H9 (cell line): ENCODE measurements around the gene GAS5. TPM values are rescaled to one million over a fixed set of nuclear protein-coding genes. Genes with fewer than 3 reads are reported as not detected.

Source experiments
- DNase-seq: peaks from one replicate; pipeline ENCODE4 v3.0.0-alpha.2; 2017
- H2AFZ ChIP-seq: one replicate; pipeline ENCODE4 v1.6.1; 2013; ENCODE audit warnings: mild to moderate bottlenecking, low read length, control low read depth, moderate library complexity
- H2AK5ac ChIP-seq: 2 replicates; pipeline ENCODE4 v1.6.1; 2013; ENCODE audit warnings: low read length, control low read depth, mixed read lengths; ENCODE audit not compliant: insufficient read length
- H2BK120ac ChIP-seq: one replicate; pipeline ENCODE4 v1.6.1; 2013; ENCODE audit warnings: low read depth, mild to moderate bottlenecking, low read length, control low read depth, inconsistent platforms; ENCODE audit not compliant: poor library complexity, severe bottlenecking
- H2BK12ac ChIP-seq: 2 replicates; pipeline ENCODE4 v1.6.1; 2013; ENCODE audit warnings: low read length, control low read depth, mixed read lengths, low read depth; ENCODE audit not compliant: insufficient read length
- H2BK15ac ChIP-seq: 2 replicates; pipeline ENCODE4 v1.6.1; 2013; ENCODE audit warnings: low read depth, low read length, control low read depth
- H2BK20ac ChIP-seq: one replicate; pipeline ENCODE4 v1.6.1; 2013; ENCODE audit warnings: low read depth, mild to moderate bottlenecking, low read length, control low read depth, inconsistent platforms; ENCODE audit not compliant: poor library complexity, severe bottlenecking
- H2BK5ac ChIP-seq: 2 replicates; pipeline ENCODE4 v1.6.1; 2013; ENCODE audit warnings: low read length, control low read depth, mixed read lengths; ENCODE audit not compliant: insufficient read length
- H3K14ac ChIP-seq: 2 replicates; pipeline ENCODE4 v1.6.1; 2013; ENCODE audit warnings: low read length, control low read depth; ENCODE audit not compliant: insufficient read depth
- H3K18ac ChIP-seq: 2 replicates; pipeline ENCODE4 v1.6.1; 2013; ENCODE audit warnings: low read depth, mild to moderate bottlenecking, mixed read lengths, low read length, control low read depth; ENCODE audit not compliant: insufficient read length
- H3K23ac ChIP-seq: 2 replicates; pipeline ENCODE4 v1.6.1; 2013; ENCODE audit warnings: low read length, control low read depth, mixed read lengths, low read depth; ENCODE audit not compliant: insufficient read length
- H3K23me2 ChIP-seq: 2 replicates; pipeline ENCODE4 v1.6.1; 2013; ENCODE audit warnings: low read depth, mild to moderate bottlenecking, mixed read lengths, low read length, control low read depth; ENCODE audit not compliant: insufficient read length, poor library complexity, severe bottlenecking
- H3K27ac ChIP-seq: 2 replicates; pipeline ENCODE4 v1.5.1; 2013; ENCODE audit warnings: low read length, control low read depth, mixed read lengths, low read depth; ENCODE audit not compliant: insufficient read length
- H3K27me3 ChIP-seq: 2 replicates; pipeline ENCODE4 v1.6.1; 2013; ENCODE audit warnings: low read length, control low read depth, inconsistent platforms; ENCODE audit not compliant: insufficient read depth
- H3K4ac ChIP-seq: 2 replicates; pipeline ENCODE4 v1.6.1; 2013; ENCODE audit warnings: low read depth, mild to moderate bottlenecking, control low read depth, inconsistent platforms, low read length, moderate library complexity
- H3K4me1 ChIP-seq: 2 replicates; pipeline ENCODE4 v1.6.1; 2013; ENCODE audit warnings: low read length, control low read depth, inconsistent platforms; ENCODE audit not compliant: insufficient read depth
- H3K4me2 ChIP-seq: 2 replicates; pipeline ENCODE4 v1.6.1; 2013; ENCODE audit warnings: low read length, control low read depth, mixed read lengths; ENCODE audit not compliant: insufficient read length, insufficient read depth
- H3K56ac ChIP-seq: 2 replicates; pipeline ENCODE4 v1.6.1; 2013; ENCODE audit warnings: low read depth, mild to moderate bottlenecking, mixed read lengths, low read length, control low read depth; ENCODE audit not compliant: insufficient read length
- H3K79me1 ChIP-seq: 2 replicates; pipeline ENCODE4 v1.6.1; 2013; ENCODE audit warnings: low read depth, mild to moderate bottlenecking, moderate library complexity, low read length, control low read depth, inconsistent platforms; ENCODE audit not compliant: insufficient read depth, poor library complexity, severe bottlenecking
- H3K79me2 ChIP-seq: 2 replicates; pipeline ENCODE4 v1.6.1; 2013; ENCODE audit warnings: low read length, control low read depth, inconsistent platforms; ENCODE audit not compliant: insufficient read depth
- H3K9ac ChIP-seq: 2 replicates; pipeline ENCODE4 v1.6.1; 2013; ENCODE audit warnings: low read length, control low read depth, mixed read lengths; ENCODE audit not compliant: insufficient read length; ENCODE audit errors: extremely low read depth
- H3K9me3 ChIP-seq: one replicate; pipeline ENCODE4 v1.6.1; 2013; ENCODE audit warnings: low read depth, low read length, inconsistent platforms; ENCODE audit not compliant: control insufficient read depth
- H3T11ph ChIP-seq: one replicate; pipeline ENCODE4 v1.6.1; 2013; ENCODE audit warnings: mild to moderate bottlenecking, low read length, control low read depth, inconsistent platforms
- H4K20me1 ChIP-seq: one replicate; pipeline ENCODE4 v1.6.1; 2013; ENCODE audit not compliant: control insufficient read depth, insufficient read length, insufficient read depth
- H4K5ac ChIP-seq: 2 replicates; pipeline ENCODE4 v1.6.1; 2013; ENCODE audit warnings: low read depth, mild to moderate bottlenecking, mixed read lengths, low read length, control low read depth; ENCODE audit not compliant: insufficient read length
- H4K8ac ChIP-seq: replicated peaks from 2 replicates; pipeline ENCODE4 v1.6.1; 2013; ENCODE audit warnings: low read length, control low read depth, mixed read lengths, low read depth; ENCODE audit not compliant: insufficient read length
- H4K91ac ChIP-seq: 2 replicates; pipeline ENCODE4 v1.6.1; 2013; ENCODE audit warnings: low read depth, mild to moderate bottlenecking, moderate library complexity, mixed read lengths, low read length, control low read depth; ENCODE audit not compliant: insufficient read length
- H3K27ac Mint-ChIP-seq, 3 experiments: 2 replicates in 2 of 3; 3 replicates in 1 of 3; pipeline ENCODE4 v1.8.0; 2020 to 2021; ENCODE audit warnings: mixed read lengths in 3 of 3, mild to moderate bottlenecking in 1 of 3, moderate library complexity in 1 of 3
- H3K27me3 Mint-ChIP-seq: 2 replicates; pipeline ENCODE4 v1.8.0; 2021; ENCODE audit warnings: low read depth, mild to moderate bottlenecking, moderate library complexity, mixed read lengths
- H3K36me3 Mint-ChIP-seq, 3 experiments: 2 replicates in 2 of 3; 3 replicates in 1 of 3; pipeline ENCODE4 v1.8.0; 2020 to 2021; ENCODE audit warnings: low read depth in 3 of 3, mixed read lengths in 3 of 3; ENCODE audit not compliant: insufficient read depth in 1 of 3
- H3K4me1 Mint-ChIP-seq, 2 experiments: 2 replicates each; pipeline ENCODE4 v1.8.0; 2020; ENCODE audit warnings: mixed read lengths in 2 of 2
- H3K4me3 Mint-ChIP-seq, 2 experiments: 2 replicates in 1 of 2; 3 replicates in 1 of 2; pipeline ENCODE4 v1.8.0; 2020 to 2021; ENCODE audit warnings: mild to moderate bottlenecking in 2 of 2, mixed read lengths in 2 of 2, moderate library complexity in 1 of 2
- H3K9me3 Mint-ChIP-seq, 2 experiments: 2 replicates in 1 of 2; 3 replicates in 1 of 2; pipeline ENCODE4 v1.8.0; 2020; ENCODE audit warnings: mild to moderate bottlenecking in 2 of 2, mixed read lengths in 2 of 2, moderate library complexity in 1 of 2
- WGBS: extraction: QIAGEN DNeasy Blood & Tissue Kit; methylation state at CpG from one replicate; pipeline ENCODE4 v1.1.7; 2013; ENCODE audit warnings: missing lambda C conversion rate, low lambda C conversion rate, mixed read lengths; ENCODE audit not compliant: insufficient read length; ENCODE audit errors: extremely low coverage; 5-methylcytosine and 5-hydroxymethylcytosine counted together
- total RNA-seq: library from RNA; stranded (reverse); gene quantifications from 2 replicates; pipeline ENCODE4 v1.2.1, GENCODE V29; 2021
- TF ChIP-seq, protein P1 (sequence below): fragments of 200-600 bp; sonication (generic); conservative IDR thresholded peaks from 3 replicates; pipeline ENCODE4 v1.8.0; 2021; ENCODE audit warnings: antibody characterized with exemption, mild to moderate bottlenecking

Gene GAS5
- total RNA-seq, 1 experiment from 2014 or later, result 690 TPM

DNA sequence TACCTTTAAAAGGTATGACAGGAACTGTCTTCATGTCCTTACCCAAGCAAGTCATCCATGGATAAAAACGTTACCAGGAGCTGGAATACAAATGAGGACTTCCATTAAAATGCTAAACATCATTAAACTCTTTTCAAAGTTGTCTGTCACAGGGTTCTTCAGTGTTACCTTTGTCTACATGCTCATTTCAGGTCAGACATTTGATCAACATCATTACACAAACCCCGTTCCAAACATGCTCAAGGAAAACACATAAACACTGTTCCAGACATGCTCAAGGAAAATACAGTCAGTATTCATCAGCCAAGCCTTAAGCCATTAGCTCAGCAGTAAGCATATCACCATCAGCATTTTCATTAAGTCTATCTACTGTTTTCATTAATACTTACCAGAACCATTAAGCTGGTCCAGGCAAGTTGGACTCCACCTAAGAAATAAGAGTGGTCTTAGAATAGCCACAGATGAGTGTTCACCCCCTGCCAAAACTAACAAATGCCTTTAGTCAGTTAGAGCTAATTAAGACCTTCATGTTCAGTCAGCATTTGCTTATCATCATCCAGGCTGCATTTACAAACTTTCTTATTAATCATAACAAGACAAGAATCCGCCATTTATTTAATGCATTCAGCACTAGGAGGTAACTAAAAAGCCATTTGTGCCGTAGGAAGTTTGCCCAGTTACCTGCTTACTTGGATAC is 2.2 kb downstream of the GAS5 start:
- Mint-ChIP-seq H3K9me3 (peaks cover 0 to 9% of the 10 kb centered on the region in 2 experiments; a peak in 2 of 5 replicates), H3K27ac (peak overlapping the region; percentile 59 to 100 (median 99); a peak in 6 of 7 replicates), H3K36me3 (peaks cover 49 to 74% (median 54%) of the 10 kb centered on the region in 3 experiments), H3K4me1 (peaks cover 25 to 42% of the 10 kb centered on the region in 2 experiments), H3K4me3 (peak overlapping the region; percentile 98 to 99), H3K27me3 (peaks cover 3% of the 10 kb centered on the region; the same call in 1 of the 2 replicates)
- Histone ChIP-seq H2BK15ac (no peak overlapping the region), H3K79me2 (peaks cover 16% of the 10 kb centered on the region; the same call in 1 of the 2 replicates), H3K23me2 (peaks cover 10% of the 10 kb centered on the region), H4K5ac (no peak overlapping the region), H3K56ac (no peak overlapping the region), H2AK5ac (no peak overlapping the region), H4K91ac (no peak overlapping the region), H2BK120ac (no peak overlapping the region), H3K14ac (no peak overlapping the region), H3K4me2 (peak overlapping the region; percentile 51), H2BK20ac (no peak overlapping the region), H4K8ac (no peak overlapping the region), H3K27me3 (no peaks in the 10 kb centered on the region), H3K9me3 (no peaks in the 10 kb centered on the region), H3K4me1 (no peaks in the 10 kb centered on the region), H3T11ph (no peak overlapping the region), H2AFZ (no peak overlapping the region), H2BK5ac (no peak overlapping the region), H3K18ac (no peak overlapping the region), H2BK12ac (no peak overlapping the region), H3K27ac (peak overlapping the region; percentile 68), H3K23ac (no peak overlapping the region), H3K79me1 (no peaks in the 10 kb centered on the region), H3K4ac (no peak overlapping the region), H3K9ac (peak overlapping the region; percentile 98), H4K20me1 (no peaks in the 10 kb centered on the region)
- DNase-seq, result no peak
- WGBS, result no CpG with 5 or more reads among the region's 4 CpGs
- TF ChIP-seq, protein P1, sequence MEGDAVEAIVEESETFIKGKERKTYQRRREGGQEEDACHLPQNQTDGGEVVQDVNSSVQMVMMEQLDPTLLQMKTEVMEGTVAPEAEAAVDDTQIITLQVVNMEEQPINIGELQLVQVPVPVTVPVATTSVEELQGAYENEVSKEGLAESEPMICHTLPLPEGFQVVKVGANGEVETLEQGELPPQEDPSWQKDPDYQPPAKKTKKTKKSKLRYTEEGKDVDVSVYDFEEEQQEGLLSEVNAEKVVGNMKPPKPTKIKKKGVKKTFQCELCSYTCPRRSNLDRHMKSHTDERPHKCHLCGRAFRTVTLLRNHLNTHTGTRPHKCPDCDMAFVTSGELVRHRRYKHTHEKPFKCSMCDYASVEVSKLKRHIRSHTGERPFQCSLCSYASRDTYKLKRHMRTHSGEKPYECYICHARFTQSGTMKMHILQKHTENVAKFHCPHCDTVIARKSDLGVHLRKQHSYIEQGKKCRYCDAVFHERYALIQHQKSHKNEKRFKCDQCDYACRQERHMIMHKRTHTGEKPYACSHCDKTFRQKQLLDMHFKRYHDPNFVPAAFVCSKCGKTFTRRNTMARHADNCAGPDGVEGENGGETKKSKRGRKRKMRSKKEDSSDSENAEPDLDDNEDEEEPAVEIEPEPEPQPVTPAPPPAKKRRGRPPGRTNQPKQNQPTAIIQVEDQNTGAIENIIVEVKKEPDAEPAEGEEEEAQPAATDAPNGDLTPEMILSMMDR, result no peak
